ENCODE data around the gene QDPR.

The QDPR gene

DNA sequence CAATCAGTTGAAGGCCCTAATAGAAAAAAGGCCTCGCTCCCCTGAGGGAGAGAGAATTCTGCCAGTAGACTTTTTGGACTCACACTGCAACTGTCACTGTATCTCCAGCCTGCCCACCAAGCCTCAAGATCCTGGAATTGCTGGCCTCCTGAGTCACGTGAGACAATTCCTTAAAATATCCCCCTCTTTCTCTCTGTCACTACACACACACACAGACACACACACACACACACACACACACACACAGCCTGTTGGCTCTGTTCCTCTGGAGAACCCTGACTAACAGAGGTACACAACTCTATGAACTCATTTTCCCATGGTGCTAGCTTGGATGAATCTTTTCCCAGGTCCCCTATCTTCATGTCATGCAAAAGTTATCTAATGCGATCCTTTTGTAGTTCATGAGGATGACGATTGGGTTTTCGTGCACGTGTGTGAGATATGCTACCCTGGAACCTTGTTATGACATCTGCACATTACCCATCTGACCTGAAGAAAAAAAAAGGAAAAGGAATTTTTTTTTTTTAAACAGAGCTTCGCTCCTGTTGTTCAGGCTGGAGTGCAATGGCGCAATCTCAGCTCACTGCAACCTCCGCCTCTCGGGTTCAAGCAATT, 16.8 kb upstream of the QDPR start:
- H3K4me3 ChIP-seq (ENCODE audit: low read depth, low read length), result no peak overlapping the region
- TF ChIP-seq, protein P1, sequence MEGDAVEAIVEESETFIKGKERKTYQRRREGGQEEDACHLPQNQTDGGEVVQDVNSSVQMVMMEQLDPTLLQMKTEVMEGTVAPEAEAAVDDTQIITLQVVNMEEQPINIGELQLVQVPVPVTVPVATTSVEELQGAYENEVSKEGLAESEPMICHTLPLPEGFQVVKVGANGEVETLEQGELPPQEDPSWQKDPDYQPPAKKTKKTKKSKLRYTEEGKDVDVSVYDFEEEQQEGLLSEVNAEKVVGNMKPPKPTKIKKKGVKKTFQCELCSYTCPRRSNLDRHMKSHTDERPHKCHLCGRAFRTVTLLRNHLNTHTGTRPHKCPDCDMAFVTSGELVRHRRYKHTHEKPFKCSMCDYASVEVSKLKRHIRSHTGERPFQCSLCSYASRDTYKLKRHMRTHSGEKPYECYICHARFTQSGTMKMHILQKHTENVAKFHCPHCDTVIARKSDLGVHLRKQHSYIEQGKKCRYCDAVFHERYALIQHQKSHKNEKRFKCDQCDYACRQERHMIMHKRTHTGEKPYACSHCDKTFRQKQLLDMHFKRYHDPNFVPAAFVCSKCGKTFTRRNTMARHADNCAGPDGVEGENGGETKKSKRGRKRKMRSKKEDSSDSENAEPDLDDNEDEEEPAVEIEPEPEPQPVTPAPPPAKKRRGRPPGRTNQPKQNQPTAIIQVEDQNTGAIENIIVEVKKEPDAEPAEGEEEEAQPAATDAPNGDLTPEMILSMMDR (IDR thresholded peaks at IDR 0.05; ENCODE audit: low read depth, low read length), result no peak

DNA sequence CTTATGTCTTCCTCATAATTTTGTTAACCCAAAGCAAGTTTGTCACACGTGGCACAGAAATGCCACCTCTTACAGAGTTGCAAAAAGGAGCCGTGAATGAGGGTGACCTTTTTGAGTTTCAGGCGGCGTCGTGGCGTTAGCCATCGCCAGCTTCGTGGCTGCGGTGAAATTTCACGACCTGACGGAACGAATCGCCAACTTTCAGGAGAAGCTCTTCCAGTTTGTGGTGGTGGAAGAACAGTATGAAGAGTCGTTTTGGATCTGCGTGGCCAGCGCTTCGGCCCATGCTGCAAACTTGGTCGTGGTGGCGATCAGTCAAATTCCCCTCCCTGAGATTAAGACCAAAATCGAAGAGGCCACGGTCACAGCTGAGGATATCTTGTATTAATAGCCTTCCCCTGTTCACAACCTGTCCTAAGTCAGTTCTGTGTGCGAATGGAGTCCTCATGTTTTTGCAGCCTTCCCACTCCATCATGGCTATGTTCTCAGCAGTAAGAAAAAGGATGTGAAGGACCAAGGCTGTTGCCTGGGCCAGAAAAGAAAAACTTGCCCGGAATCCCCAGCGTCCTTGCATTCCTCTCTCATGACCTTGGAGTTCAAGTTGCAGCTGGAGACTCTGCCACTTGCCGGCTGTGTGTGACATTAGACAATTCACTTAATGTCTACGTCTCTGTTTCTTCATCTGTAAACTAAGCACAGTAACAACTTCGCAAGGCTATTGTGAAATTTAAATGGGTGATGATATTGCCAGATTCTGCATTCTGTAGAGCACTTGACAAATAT, 15.0 kb upstream of the QDPR start:
- TF ChIP-seq, protein P1 (IDR thresholded peaks at IDR 0.05; ENCODE audit: low read depth, low read length), result no peak
- H3K4me3 ChIP-seq (ENCODE audit: low read depth, low read length), result no peak overlapping the region

DNA sequence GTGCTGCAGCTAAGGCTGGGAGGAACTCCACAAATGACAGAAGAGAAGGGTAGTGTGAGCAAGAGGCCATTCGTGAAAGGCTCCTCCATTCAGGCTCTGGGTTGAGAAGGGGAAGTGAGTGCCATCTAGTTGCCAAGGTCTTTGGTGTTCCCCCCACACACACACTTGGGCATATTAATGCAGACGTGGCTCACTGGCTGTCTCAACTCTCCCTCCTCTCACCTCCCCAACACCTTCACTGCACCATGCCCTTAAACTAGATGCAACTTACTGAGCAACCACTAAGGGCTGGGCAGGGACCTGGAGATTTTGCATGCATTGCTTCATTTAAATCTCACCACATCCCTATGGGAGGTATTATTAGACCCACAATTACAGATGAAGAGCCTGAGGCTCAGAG, 11.8 kb upstream of the QDPR start:
- TF ChIP-seq, protein P1 (IDR thresholded peaks at IDR 0.05; ENCODE audit: low read depth, low read length), result no peak
- H3K4me3 ChIP-seq (ENCODE audit: low read depth, low read length), result no peak overlapping the region

DNA sequence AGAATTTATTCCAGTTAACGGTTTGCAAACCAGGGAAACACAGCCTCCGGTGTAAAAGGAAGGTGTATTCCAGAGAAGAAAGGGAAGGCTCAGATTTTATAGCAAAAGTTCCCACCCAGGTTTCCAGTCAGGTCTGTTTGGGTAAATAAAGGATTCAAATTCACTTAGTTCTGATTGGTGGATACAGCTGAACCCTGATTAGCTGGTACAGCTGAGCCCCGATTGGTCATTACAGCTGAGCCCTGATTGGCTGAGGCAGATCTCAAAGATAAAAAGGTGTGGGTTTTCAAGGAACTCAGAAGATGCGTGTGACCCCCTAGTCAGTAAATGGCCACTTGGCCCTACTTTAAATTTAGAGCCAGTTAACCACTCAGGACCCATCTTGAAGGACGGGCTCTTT, 9.7 kb upstream of the QDPR start:
- TF ChIP-seq, protein P1 (IDR thresholded peaks at IDR 0.05; ENCODE audit: low read depth, low read length), result no peak
- H3K4me3 ChIP-seq (ENCODE audit: low read depth, low read length), result no peak overlapping the region

DNA sequence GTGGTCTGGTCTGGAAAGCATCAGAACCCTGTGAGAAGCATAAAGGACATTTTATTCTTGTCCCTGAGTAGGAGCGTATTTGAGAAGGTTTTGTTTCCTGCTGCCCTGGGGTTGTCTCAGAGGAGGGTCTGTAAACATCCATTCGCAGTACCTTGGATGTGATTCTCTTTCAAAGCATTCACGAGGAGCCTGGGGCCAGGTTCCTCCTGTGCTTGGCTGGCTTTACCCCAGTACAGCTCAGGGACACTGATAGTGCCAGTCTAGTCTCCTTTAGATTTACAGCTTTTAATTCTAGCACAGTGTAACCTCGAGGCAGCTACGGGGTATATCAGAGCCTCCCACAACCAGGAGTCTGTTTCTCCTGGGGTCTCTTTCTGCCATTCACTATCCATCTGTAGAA, 5.8 kb upstream of the QDPR start:
- no peak overlapping the region for H3K4me3 ChIP-seq (ENCODE audit: low read depth, low read length)
- TF ChIP-seq, protein P1 (IDR thresholded peaks at IDR 0.05; ENCODE audit: low read depth, low read length), result no peak

DNA sequence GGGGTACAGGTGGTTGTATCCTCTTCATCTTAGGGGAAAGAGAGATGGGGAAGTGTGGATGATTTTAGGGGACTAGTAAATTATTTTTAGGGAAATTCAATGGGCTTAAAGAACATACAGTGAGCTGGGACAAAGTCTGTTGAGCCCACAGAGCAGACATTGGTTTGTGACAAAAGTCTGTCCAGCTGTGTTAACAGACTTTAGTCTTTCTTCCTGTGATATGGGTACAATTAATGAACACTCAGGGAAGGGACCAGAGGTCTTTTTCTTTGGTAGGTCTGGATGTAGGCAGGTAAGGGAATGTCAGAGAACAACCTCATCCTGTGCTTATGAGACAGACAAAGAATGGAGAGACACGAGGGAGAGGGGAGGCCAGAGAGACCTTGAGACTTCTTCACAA, 5.1 kb upstream of the QDPR start:
- no peak overlapping the region for H3K4me3 ChIP-seq (ENCODE audit: low read depth, low read length)

More for the DNA sequence above, 5.1 kb upstream of the QDPR start:
- TF ChIP-seq, protein P1 (IDR thresholded peaks at IDR 0.05; ENCODE audit: low read depth, low read length), result no peak
